Ammon's horn (tissue), 1 donor: ENCODE data around the gene FOXO6.

Experiments used
- DNase-seq: peaks from one replicate; pipeline ENCODE4 v3.0.0-alpha.2; 2016; ENCODE audit warnings: low spot score

The FOXO6 gene

GRCh38 chr1:41425369-41425768, 64.1 kb downstream of the FOXO6 start:
- DNase-seq, result no peak

GRCh38 chr1:41426201-41426890, 65.1 kb downstream of the FOXO6 start:
- no peak for DNase-seq

GRCh38 chr1:41427122-41427913, 66.1 kb downstream of the FOXO6 start:
- DNase-seq, result no peak

GRCh38 chr1:41427916-41428737, 66.9 kb downstream of the FOXO6 start:
- no peak for DNase-seq

- DNase-seq, result no peak
Observed at GRCh38 chr1:41428738-41429640, 67.8 kb downstream of the FOXO6 start.

- no peak for DNase-seq
Observed at GRCh38 chr1:41429641-41430035, 68.4 kb downstream of the FOXO6 start.

GRCh38 chr1:41430069-41430468, 68.8 kb downstream of the FOXO6 start:
- DNase-seq, result no peak

- DNase-seq, result no peak
Observed at GRCh38 chr1:41430582-41430981, 69.3 kb downstream of the FOXO6 start.

- DNase-seq, result no peak
Observed at GRCh38 chr1:41431490-41432350, 70.5 kb downstream of the FOXO6 start.
